ENCODE results near the gene ROCK2. TPM values are rescaled to one million over a fixed set of nuclear protein-coding genes. Genes with fewer than 3 reads are reported as not detected.

ROCK2 gene
- polyA plus RNA-seq, 2 of the 4 experiments (the other 2 are of a cell fraction), result 34.0 to 38.7 TPM

- Histone ChIP-seq H3K4me2 (no peak overlapping the region), H3K9me3 (no peaks in the 10 kb centered on the region), H3K27ac (peak overlapping the region in 1 of 2 experiments; percentile 19; a peak in 2 of 6 replicates), H3K4me1 (peaks cover 11% of the 10 kb centered on the region), H3K4me3 (no peak overlapping the region)
- FAIRE-seq, result no peak
- TF ChIP-seq KDM1A (IDR thresholded peaks at IDR 0.05; ENCODE audit: low read depth) (no peak), FOSL2 (IDR thresholded peaks at IDR 0.05) (no peak), FOSL2 (CRISPR knock-in tag; IDR thresholded peaks at IDR 0.05) (no peak), CTCF (IDR thresholded peaks at IDR 0.05) (no peak), RAD21 (conservative IDR thresholded peaks at IDR 0.05 in 1 of 2, IDR thresholded peaks at IDR 0.05 in 1 of 2) (no peak), EHMT2 (IDR thresholded peaks at IDR 0.05; ENCODE audit: low read depth) (no peak), ESRRA (IDR thresholded peaks at IDR 0.05; ENCODE audit: borderline replicate concordance, low read length) (no peak), HOXB5 (CRISPR knock-in tag; IDR thresholded peaks at IDR 0.05) (no peak), POLR2AphosphoS2 (conservative IDR thresholded peaks at IDR 0.05; ENCODE audit: low read length) (no peak), PHF8 (IDR thresholded peaks at IDR 0.05; ENCODE audit: borderline replicate concordance, low read depth) (no peak), CEBPB (IDR thresholded peaks at IDR 0.05) (no peak), POLR2A (IDR thresholded peaks at IDR 0.05; ENCODE audit: low read length) (no peak), MAX (IDR thresholded peaks at IDR 0.05) (no peak), ATOH8 (CRISPR knock-in tag; IDR thresholded peaks at IDR 0.05; ENCODE audit: low read depth) (no peak), EHF (CRISPR knock-in tag; IDR thresholded peaks at IDR 0.05) (no peak), HDAC2 (IDR thresholded peaks at IDR 0.05) (no peak), CBX2 (IDR thresholded peaks at IDR 0.05; ENCODE audit: borderline replicate concordance, low read depth) (no peak), TP53 (CRISPR knock-in tag; IDR thresholded peaks at IDR 0.05) (no peak)
- TF ChIP-seq, protein P1, sequence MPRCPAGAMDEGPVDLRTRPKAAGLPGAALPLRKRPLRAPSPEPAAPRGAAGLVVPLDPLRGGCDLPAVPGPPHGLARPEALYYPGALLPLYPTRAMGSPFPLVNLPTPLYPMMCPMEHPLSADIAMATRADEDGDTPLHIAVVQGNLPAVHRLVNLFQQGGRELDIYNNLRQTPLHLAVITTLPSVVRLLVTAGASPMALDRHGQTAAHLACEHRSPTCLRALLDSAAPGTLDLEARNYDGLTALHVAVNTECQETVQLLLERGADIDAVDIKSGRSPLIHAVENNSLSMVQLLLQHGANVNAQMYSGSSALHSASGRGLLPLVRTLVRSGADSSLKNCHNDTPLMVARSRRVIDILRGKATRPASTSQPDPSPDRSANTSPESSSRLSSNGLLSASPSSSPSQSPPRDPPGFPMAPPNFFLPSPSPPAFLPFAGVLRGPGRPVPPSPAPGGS (IDR thresholded peaks at IDR 0.05), result no peak
- TF ChIP-seq, protein P2, sequence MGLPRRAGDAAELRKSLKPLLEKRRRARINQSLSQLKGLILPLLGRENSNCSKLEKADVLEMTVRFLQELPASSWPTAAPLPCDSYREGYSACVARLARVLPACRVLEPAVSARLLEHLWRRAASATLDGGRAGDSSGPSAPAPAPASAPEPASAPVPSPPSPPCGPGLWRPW (IDR thresholded peaks at IDR 0.05), result no peak
- TF ChIP-seq, protein P3, sequence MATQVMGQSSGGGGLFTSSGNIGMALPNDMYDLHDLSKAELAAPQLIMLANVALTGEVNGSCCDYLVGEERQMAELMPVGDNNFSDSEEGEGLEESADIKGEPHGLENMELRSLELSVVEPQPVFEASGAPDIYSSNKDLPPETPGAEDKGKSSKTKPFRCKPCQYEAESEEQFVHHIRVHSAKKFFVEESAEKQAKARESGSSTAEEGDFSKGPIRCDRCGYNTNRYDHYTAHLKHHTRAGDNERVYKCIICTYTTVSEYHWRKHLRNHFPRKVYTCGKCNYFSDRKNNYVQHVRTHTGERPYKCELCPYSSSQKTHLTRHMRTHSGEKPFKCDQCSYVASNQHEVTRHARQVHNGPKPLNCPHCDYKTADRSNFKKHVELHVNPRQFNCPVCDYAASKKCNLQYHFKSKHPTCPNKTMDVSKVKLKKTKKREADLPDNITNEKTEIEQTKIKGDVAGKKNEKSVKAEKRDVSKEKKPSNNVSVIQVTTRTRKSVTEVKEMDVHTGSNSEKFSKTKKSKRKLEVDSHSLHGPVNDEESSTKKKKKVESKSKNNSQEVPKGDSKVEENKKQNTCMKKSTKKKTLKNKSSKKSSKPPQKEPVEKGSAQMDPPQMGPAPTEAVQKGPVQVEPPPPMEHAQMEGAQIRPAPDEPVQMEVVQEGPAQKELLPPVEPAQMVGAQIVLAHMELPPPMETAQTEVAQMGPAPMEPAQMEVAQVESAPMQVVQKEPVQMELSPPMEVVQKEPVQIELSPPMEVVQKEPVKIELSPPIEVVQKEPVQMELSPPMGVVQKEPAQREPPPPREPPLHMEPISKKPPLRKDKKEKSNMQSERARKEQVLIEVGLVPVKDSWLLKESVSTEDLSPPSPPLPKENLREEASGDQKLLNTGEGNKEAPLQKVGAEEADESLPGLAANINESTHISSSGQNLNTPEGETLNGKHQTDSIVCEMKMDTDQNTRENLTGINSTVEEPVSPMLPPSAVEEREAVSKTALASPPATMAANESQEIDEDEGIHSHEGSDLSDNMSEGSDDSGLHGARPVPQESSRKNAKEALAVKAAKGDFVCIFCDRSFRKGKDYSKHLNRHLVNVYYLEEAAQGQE (IDR thresholded peaks at IDR 0.05), result no peak
- CTCF ChIA-PET, result interaction anchor here (0.9 to 2.0 kb wide), 5 partner anchors 9 to 52 kb away, joined by 3 to 8 read pairs (median 5); no protein-coding TSS in a partner anchor
- POLR2A ChIA-PET, result interaction anchor here (0.6 kb wide), 1 partner anchor 20 kb away, joined by 3 read pairs; the partner anchor contains the start of gene ROCK2
- 49% methylated on average over 7 of the region's 7 CpGs for WGBS (ENCODE audit: missing lambda C conversion rate)
- no peak for DNase-seq (ENCODE audit: low read depth in 1 of 2, low spot score in 1 of 2)
- ATAC-seq, result peak in 1 of 2 experiments; percentile 27; a peak in 2 of 6 replicates
These were observed 20.9 kb upstream of the ROCK2 start for GRCh38 chr2:11365096-11365879.
